GM12891 (cell line): Measurements from ENCODE around the gene IPO9.

Source experiments
- DNase-seq: peaks from one replicate; pipeline ENCODE4 v3.0.0; 2011; ENCODE audit warnings: low spot score; ENCODE audit not compliant: insufficient read length
- FAIRE-seq: peaks from 2 replicates; lab custom pipeline; 2011; peaks lifted over from hg19 to GRCh38; lab: Jason Lieb, UNC
- PAX5 ChIP-seq: IDR thresholded peaks from 2 replicates; pipeline ENCODE4 v1.6.1; 2011; ENCODE audit warnings: low read length, moderate library complexity, mild to moderate bottlenecking; ENCODE audit not compliant: insufficient read depth, severe bottlenecking
- POLR2A ChIP-seq: IDR thresholded peaks from 2 replicates; pipeline ENCODE4 v1.6.1; 2011; ENCODE audit warnings: low read depth, low read length, control low read depth
- POLR2AphosphoS5 ChIP-seq: IDR thresholded peaks from 2 replicates; pipeline ENCODE4 v1.6.1; 2011; ENCODE audit warnings: low read depth, low read length, control low read depth
- POU2F2 ChIP-seq: IDR thresholded peaks from 2 replicates; pipeline ENCODE4 v1.6.1; 2011; ENCODE audit warnings: low read depth, mild to moderate bottlenecking, control low read depth, low read length, moderate library complexity
- SPI1 ChIP-seq: IDR thresholded peaks from 2 replicates; pipeline ENCODE4 v1.6.1; 2011; ENCODE audit warnings: low read depth, low read length, control low read depth
- TAF1 ChIP-seq: IDR thresholded peaks from 2 replicates; pipeline ENCODE4 v1.6.1; 2011; ENCODE audit warnings: low read depth, low read length, control low read depth

Gene IPO9

DNA sequence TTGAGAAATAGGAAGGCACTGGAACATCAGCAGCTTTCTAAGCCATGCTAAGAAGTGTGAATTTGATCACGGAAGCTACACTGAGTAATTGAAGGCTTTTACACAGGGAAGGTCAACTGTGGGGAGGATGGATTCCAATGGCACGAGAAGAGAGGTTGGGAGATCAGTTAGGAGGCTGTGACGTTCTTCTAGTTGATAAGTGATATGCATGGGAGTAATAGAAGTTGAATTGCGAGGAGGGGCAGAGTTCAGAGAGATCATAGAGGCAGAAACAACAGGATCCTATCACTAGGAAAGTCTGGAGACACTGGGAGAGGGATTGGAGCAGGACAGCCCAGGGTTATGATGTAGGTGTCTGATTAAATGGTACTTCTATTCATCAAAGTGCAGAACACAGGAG lies 101.2 kb downstream of the IPO9 start:
- no peak for FAIRE-seq
- TF ChIP-seq TAF1 (no peak), POLR2AphosphoS5 (no peak), POU2F2 (no peak), PAX5 (no peak)
- no peak for DNase-seq

DNA sequence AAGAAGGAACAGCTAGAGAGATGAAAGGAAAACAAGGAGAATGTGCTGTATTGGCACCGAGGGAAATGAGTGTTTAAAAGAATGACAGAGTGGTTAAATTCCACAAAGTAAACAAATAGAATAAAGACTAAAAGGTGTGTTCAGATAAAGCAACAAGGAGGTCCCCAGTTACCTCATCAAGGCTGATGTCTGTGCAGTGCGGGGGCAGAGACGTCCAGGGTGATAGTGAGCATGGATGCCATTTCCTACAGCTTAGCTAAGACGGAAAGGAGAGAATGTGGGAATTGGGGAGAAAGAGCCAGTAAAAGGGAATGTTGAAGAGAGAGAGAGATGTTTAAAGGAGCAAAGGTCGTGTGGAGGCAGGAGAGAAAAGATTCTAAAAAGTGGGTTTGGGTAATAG lies 101.8 kb downstream of the IPO9 start:
- TF ChIP-seq TAF1 (no peak), POLR2A (no peak), PAX5 (no peak), POU2F2 (no peak), SPI1 (no peak), POLR2AphosphoS5 (no peak)
- no peak for FAIRE-seq
- no peak for DNase-seq
